Panc1 (cell line): ENCODE data around the gene HES5.

ENCODE experiments used
- CTCF ChIP-seq: fragments of 450-650 bp; IDR thresholded peaks from 2 replicates; pipeline ENCODE4 v1.5.1; 2017; ENCODE audit warnings: mild to moderate bottlenecking
- POLR2AphosphoS5 ChIP-seq: IDR thresholded peaks from 2 replicates; pipeline ENCODE4 v1.6.1; 2012; ENCODE audit warnings: mild to moderate bottlenecking, low read depth, low read length, moderate library complexity
- SIN3A ChIP-seq: IDR thresholded peaks from 2 replicates; pipeline ENCODE4 v1.6.1; 2012; ENCODE audit warnings: low read depth, mild to moderate bottlenecking, low read length, moderate library complexity, borderline replicate concordance; ENCODE audit not compliant: insufficient read depth
- TCF7L2 ChIP-seq: IDR thresholded peaks from 2 replicates; pipeline ENCODE4 v1.6.1; 2011; ENCODE audit warnings: mild to moderate bottlenecking, low read depth, low read length, inconsistent platforms
- TF ChIP-seq, protein P1 (sequence below), 2 experiments: IDR thresholded peaks; 2 replicates each; pipeline ENCODE4 v1.6.1; 2011 to 2012; ENCODE audit warnings: low read depth in 2 of 2, control low read depth in 1 of 2, low read length in 1 of 2, mild to moderate bottlenecking in 1 of 2, moderate library complexity in 1 of 2; ENCODE audit not compliant: insufficient read depth in 1 of 2

- TF ChIP-seq CTCF (no peak), POLR2AphosphoS5 (no peak), SIN3A (no peak), TCF7L2 (no peak)
- TF ChIP-seq, protein P1, sequence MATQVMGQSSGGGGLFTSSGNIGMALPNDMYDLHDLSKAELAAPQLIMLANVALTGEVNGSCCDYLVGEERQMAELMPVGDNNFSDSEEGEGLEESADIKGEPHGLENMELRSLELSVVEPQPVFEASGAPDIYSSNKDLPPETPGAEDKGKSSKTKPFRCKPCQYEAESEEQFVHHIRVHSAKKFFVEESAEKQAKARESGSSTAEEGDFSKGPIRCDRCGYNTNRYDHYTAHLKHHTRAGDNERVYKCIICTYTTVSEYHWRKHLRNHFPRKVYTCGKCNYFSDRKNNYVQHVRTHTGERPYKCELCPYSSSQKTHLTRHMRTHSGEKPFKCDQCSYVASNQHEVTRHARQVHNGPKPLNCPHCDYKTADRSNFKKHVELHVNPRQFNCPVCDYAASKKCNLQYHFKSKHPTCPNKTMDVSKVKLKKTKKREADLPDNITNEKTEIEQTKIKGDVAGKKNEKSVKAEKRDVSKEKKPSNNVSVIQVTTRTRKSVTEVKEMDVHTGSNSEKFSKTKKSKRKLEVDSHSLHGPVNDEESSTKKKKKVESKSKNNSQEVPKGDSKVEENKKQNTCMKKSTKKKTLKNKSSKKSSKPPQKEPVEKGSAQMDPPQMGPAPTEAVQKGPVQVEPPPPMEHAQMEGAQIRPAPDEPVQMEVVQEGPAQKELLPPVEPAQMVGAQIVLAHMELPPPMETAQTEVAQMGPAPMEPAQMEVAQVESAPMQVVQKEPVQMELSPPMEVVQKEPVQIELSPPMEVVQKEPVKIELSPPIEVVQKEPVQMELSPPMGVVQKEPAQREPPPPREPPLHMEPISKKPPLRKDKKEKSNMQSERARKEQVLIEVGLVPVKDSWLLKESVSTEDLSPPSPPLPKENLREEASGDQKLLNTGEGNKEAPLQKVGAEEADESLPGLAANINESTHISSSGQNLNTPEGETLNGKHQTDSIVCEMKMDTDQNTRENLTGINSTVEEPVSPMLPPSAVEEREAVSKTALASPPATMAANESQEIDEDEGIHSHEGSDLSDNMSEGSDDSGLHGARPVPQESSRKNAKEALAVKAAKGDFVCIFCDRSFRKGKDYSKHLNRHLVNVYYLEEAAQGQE (IDR thresholded peaks at IDR 0.05; ENCODE audit: insufficient read depth in 1 of 2, low read depth in 2 of 2, low read length in 1 of 2), result no peak
Observed at GRCh38 chr1:2486558-2486957, 43.5 kb downstream of the HES5 start.
